Measurements from ENCODE around the gene APOL2. TPM values are rescaled to one million over a fixed set of nuclear protein-coding genes. Genes with fewer than 3 reads are reported as not detected.

The APOL2 gene
- total RNA-seq, 2 experiments from 2014 or later = 11.8 to 12.4 TPM

DNA sequence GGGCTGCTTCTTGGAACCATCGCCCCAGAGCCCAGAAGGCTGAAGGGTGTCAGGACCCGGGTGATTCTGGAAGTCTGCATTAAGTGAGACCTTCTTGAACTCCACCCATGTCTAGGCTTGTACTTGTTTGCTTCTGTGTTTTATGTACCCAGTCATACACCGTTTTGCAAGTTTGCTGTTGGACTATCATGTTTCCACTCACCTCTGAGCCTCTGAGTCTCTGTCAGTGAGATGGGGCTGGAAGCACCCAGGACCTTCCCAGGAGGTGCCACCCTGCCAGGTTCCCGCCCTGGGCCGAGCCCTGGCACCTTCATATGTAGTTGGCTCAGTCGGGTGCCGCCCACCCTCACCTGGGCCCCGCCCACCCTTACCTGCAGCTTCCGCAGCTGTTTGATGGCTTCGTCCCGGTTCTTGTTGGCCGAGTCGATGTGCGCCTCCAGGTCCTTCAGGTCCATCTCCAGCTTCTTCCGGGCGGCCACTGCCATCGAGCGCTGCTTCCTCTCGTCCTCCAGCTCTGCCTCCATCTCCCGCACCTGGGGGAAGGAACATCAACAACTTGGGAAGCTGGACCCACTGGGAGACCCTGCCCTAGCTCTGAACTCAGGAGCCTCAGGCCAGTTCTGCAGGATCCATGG lies 48.7 kb upstream of the APOL2 start:
- Histone ChIP-seq H2AFZ (ENCODE audit: low read length) (no peak overlapping the region), H3K4me1 (ENCODE audit: insufficient read depth, low read length, poor library complexity, severe bottlenecking) (no peaks in the 10 kb centered on the region), H4K20me1 (ENCODE audit: insufficient read depth, low read length) (no peaks in the 10 kb centered on the region), H3K79me2 (ENCODE audit: insufficient read depth, low read depth, low read length) (no peaks in the 10 kb centered on the region), H3K9me3 (ENCODE audit: low read length) (no peaks in the 10 kb centered on the region), H3K9me2 (ENCODE audit: insufficient read depth, low read length) (no peaks in the 10 kb centered on the region), H3K27ac (ENCODE audit: low read depth, low read length, poor library complexity, severe bottlenecking) (no peak overlapping the region), H3K36me3 (ENCODE audit: insufficient read depth, low read length) (peaks cover 84% of the 10 kb centered on the region), H3K4me2 (ENCODE audit: low read length) (no peak overlapping the region), H3K4me3 (ENCODE audit: low read depth, low read length, poor library complexity, severe bottlenecking) (no peak overlapping the region)
- intact Hi-C loops (cut with micrococcal nuclease; ENCODE audit: unreplicated experiment) = no loop called here
- POLR2A ChIA-PET = no interaction called here
- no peak for DNase-seq (ENCODE audit: low spot score)
- TF ChIP-seq, protein P1, sequence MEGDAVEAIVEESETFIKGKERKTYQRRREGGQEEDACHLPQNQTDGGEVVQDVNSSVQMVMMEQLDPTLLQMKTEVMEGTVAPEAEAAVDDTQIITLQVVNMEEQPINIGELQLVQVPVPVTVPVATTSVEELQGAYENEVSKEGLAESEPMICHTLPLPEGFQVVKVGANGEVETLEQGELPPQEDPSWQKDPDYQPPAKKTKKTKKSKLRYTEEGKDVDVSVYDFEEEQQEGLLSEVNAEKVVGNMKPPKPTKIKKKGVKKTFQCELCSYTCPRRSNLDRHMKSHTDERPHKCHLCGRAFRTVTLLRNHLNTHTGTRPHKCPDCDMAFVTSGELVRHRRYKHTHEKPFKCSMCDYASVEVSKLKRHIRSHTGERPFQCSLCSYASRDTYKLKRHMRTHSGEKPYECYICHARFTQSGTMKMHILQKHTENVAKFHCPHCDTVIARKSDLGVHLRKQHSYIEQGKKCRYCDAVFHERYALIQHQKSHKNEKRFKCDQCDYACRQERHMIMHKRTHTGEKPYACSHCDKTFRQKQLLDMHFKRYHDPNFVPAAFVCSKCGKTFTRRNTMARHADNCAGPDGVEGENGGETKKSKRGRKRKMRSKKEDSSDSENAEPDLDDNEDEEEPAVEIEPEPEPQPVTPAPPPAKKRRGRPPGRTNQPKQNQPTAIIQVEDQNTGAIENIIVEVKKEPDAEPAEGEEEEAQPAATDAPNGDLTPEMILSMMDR (conservative IDR thresholded peaks at IDR 0.05; ENCODE audit: low read length) = no peak
- TF ChIP-seq EZH2phosphoT487 (IDR thresholded peaks at IDR 0.05; ENCODE audit: borderline replicate concordance, low read depth, low read length) = no peak
- CTCF ChIA-PET (ENCODE audit: unreplicated experiment) = no interaction called here
- BruUV-seq (replicated peaks) = no TSS peak

DNA sequence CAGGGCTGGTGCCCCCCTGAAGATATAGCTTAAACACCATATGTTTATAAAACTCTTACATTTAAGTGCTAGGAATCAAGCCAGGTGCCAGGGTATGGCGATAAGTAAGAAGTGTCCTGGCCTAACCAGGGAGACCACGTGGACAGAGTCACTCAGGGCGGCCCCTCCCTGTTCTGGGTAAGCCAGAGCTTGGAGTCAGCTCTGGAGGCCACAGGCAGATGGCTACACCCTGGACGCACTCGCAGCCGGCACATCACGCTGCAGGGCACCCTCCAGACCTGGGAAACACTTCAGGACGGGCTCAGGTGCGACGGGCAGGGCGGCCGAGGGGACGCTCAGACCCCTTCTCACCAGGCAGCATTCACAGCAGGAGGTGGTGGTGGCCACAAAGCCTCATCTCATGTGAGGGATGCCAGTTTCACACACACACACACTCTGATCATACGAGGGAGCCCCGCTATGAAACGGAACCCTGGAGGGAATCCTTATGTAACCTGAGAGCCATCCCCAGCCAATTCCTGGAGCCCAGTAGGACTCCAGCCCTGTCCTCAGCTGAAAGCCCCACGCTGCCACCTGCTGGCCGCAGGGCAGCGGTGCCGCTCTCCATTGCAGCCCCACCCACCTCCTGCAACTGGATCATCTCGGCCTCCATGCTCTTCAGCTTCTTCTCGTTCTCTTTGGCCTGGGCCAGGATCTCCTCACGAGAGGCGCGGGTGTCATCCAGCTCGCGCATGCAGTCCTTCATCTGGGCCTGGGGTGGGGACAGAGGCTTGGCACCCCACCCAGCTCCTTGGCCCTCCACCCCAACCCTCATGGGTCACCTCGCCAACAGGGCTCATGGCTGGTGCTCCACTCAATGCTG lies 47.0 kb upstream of the APOL2 start:
- Histone ChIP-seq H3K36me3 (ENCODE audit: insufficient read depth, low read length) (peaks cover 85% of the 10 kb centered on the region), H3K9me3 (ENCODE audit: low read length) (no peaks in the 10 kb centered on the region), H3K27ac (ENCODE audit: low read depth, low read length, poor library complexity, severe bottlenecking) (no peak overlapping the region), H3K79me2 (ENCODE audit: insufficient read depth, low read depth, low read length) (no peaks in the 10 kb centered on the region), H4K20me1 (ENCODE audit: insufficient read depth, low read length) (no peaks in the 10 kb centered on the region), H3K9me2 (ENCODE audit: insufficient read depth, low read length) (no peaks in the 10 kb centered on the region), H2AFZ (ENCODE audit: low read length) (no peak overlapping the region), H3K4me2 (ENCODE audit: low read length) (no peak overlapping the region), H3K4me3 (ENCODE audit: low read depth, low read length, poor library complexity, severe bottlenecking) (no peak overlapping the region), H3K4me1 (ENCODE audit: insufficient read depth, low read length, poor library complexity, severe bottlenecking) (no peaks in the 10 kb centered on the region)
- DNase-seq (ENCODE audit: low spot score) = peak; percentile 69
- POLR2A ChIA-PET = interaction anchor here (0.6 kb wide), 2 partner anchors 39 to 529 kb away, joined by 3 read pairs; no protein-coding TSS in a partner anchor
- BruUV-seq (replicated peaks) = no TSS peak
- no peak for TF ChIP-seq EZH2phosphoT487 (IDR thresholded peaks at IDR 0.05; ENCODE audit: borderline replicate concordance, low read depth, low read length)
- TF ChIP-seq, protein P1 (conservative IDR thresholded peaks at IDR 0.05; ENCODE audit: low read length) = peak; percentile 92
- intact Hi-C loops (cut with micrococcal nuclease; ENCODE audit: unreplicated experiment) = no loop called here
- CTCF ChIA-PET (ENCODE audit: unreplicated experiment) = interaction anchor here (0.8 kb wide), 1 partner anchor 112 kb away, joined by 4 read pairs; no protein-coding TSS in a partner anchor
